PC-9 (cell line): Measurements from ENCODE around the gene CAMTA1. TPM values are rescaled to one million over a fixed set of nuclear protein-coding genes. Genes with fewer than 3 reads are reported as not detected.

Source experiments
- BruUV-seq: library from RNA; stranded (reverse); fragments of 400-500 nt; replicated peaks from 2 replicates; lab custom pipeline; 2021; lab: Mats Ljungman, UMichigan
- CTCF ChIA-PET: fragments of 300-600 bp; sonication (Branson Sonifier 250); formaldehyde crosslinking; loops from one replicate; lab custom pipeline; 2022; ENCODE audit warnings: antibody characterized with exemption; lab: Charles Lee
- POLR2A ChIA-PET: fragments of 300-600 bp; sonication (Branson Sonifier 250); formaldehyde crosslinking; loops from one replicate; lab custom pipeline; 2022; ENCODE audit warnings: antibody characterized with exemption; ENCODE audit not compliant: unreplicated experiment; lab: Charles Lee
- DNase-seq, 2 experiments: peaks; one replicate each; pipeline versions ENCODE4 v3.0.0 to v3.0.0-alpha.2; 2015 to 2022; ENCODE audit warnings: mixed read lengths in 1 of 2
- H2AFZ ChIP-seq: fragments of 200-600 bp; sonication (generic); 2 replicates; pipeline ENCODE4 v1.8.1; 2017; ENCODE audit warnings: antibody characterized with exemption
- H3F3A ChIP-seq: fragments of 200-600 bp; sonication (generic); 2 replicates; pipeline ENCODE4 v1.8.1; 2017; ENCODE audit warnings: antibody characterized with exemption, mild to moderate bottlenecking, low read depth; ENCODE audit not compliant: insufficient read depth
- H3K27ac ChIP-seq: fragments of 200-600 bp; sonication (generic); 2 replicates; pipeline ENCODE4 v1.6.1; 2016; ENCODE audit warnings: mixed run types
- H3K27me3 ChIP-seq: fragments of 200-600 bp; sonication (generic); 2 replicates; pipeline ENCODE4 v1.6.1; 2016; ENCODE audit warnings: low read depth, mixed run types; ENCODE audit not compliant: insufficient read depth
- H3K36me3 ChIP-seq: fragments of 200-600 bp; sonication (generic); 2 replicates; pipeline ENCODE4 v1.6.1; 2016; ENCODE audit warnings: low read depth, mixed run types
- H3K4me1 ChIP-seq: fragments of 200-600 bp; sonication (generic); replicated peaks from 2 replicates; pipeline ENCODE4 v1.6.1; 2016; ENCODE audit warnings: mixed run types; ENCODE audit not compliant: insufficient read depth
- H3K4me2 ChIP-seq: fragments of 200-600 bp; sonication (generic); 2 replicates; pipeline ENCODE4 v1.6.1; 2017; ENCODE audit warnings: mixed run types
- H3K4me3 ChIP-seq: fragments of 200-600 bp; sonication (generic); 2 replicates; pipeline ENCODE4 v1.6.1; 2016; ENCODE audit warnings: mixed run types
- H3K79me2 ChIP-seq: fragments of 200-600 bp; sonication (generic); 2 replicates; pipeline ENCODE4 v1.6.1; 2017; ENCODE audit warnings: low read depth, mixed run types
- H3K9me2 ChIP-seq: fragments of 200-600 bp; sonication (generic); 2 replicates; pipeline ENCODE4 v1.8.1; 2017; ENCODE audit warnings: mild to moderate bottlenecking; ENCODE audit not compliant: insufficient read depth
- H3K9me3 ChIP-seq: fragments of 200-600 bp; sonication (generic); 2 replicates; pipeline ENCODE4 v1.8.1; 2016; ENCODE audit warnings: low read depth; ENCODE audit not compliant: insufficient read depth
- H4K20me1 ChIP-seq: fragments of 200-600 bp; sonication (generic); 2 replicates; pipeline ENCODE4 v1.8.1; 2017; ENCODE audit not compliant: insufficient read depth
- CTCF ChIP-seq: fragments of 200-600 bp; sonication (generic); conservative IDR thresholded peaks from 2 replicates; pipeline ENCODE4 v1.6.1; 2017; ENCODE audit warnings: mixed run types, antibody characterized with exemption, mild to moderate bottlenecking, moderate library complexity
- EZH2 ChIP-seq: fragments of 200-600 bp; sonication (generic); IDR thresholded peaks from 2 replicates; pipeline ENCODE4 v1.8.0; 2017; ENCODE audit warnings: antibody characterized with exemption, low read depth
- intact Hi-C: fragments of 100-400 bp; cut with micrococcal nuclease; formaldehyde crosslinking; loops from one replicate; pipeline ENCODE4 v1.10.0; 2022; ENCODE audit not compliant: unreplicated experiment
- total RNA-seq: library from RNA; stranded (reverse); gene quantifications from 2 replicates; pipeline ENCODE4 v1.2.3, GENCODE V29; 2021

The CAMTA1 gene
- total RNA-seq, 1 experiment from 2014 or later = 72.3 TPM

GRCh38 chr1:6989212-6990159 is 204.2 kb downstream of the CAMTA1 start:
- CTCF ChIA-PET = no interaction called here
- H3K4me2 ChIP-seq = no peak overlapping the region

GRCh38 chr1:6991266-6991665 is 206.0 kb downstream of the CAMTA1 start:
- Histone ChIP-seq H3K4me2 (no peak overlapping the region), H3F3A (no peaks in the 10 kb centered on the region), H3K4me3 (no peak overlapping the region), H3K9me3 (no peaks in the 10 kb centered on the region), H3K4me1 (no peaks in the 10 kb centered on the region), H3K79me2 (no peaks in the 10 kb centered on the region), H3K9me2 (no peaks in the 10 kb centered on the region), H4K20me1 (no peaks in the 10 kb centered on the region), H3K27me3 (peaks cover 56% of the 10 kb centered on the region), H3K27ac (no peak overlapping the region), H2AFZ (no peak overlapping the region), H3K36me3 (no peaks in the 10 kb centered on the region)
- no peak for TF ChIP-seq CTCF
- no peak for TF ChIP-seq EZH2
- DNase-seq = no peak
- POLR2A ChIA-PET = no interaction called here
- BruUV-seq = no TSS peak
- CTCF ChIA-PET = no interaction called here
- intact Hi-C loops = no loop called here

More at GRCh38 chr1:6989212-6990159, 204.2 kb downstream of the CAMTA1 start:
- no peaks in the 10 kb centered on the region for H3K79me2 ChIP-seq
- no peak overlapping the region for H3K27ac ChIP-seq
- POLR2A ChIA-PET = no interaction called here
- no peak overlapping the region for H3K4me3 ChIP-seq
- no TSS peak for BruUV-seq
- H3K36me3 ChIP-seq = no peaks in the 10 kb centered on the region
- H3K4me1 ChIP-seq = no peaks in the 10 kb centered on the region
- DNase-seq = no peak
- H3K27me3 ChIP-seq = peaks cover 60% of the 10 kb centered on the region
- H4K20me1 ChIP-seq = no peaks in the 10 kb centered on the region
- no peaks in the 10 kb centered on the region for H3F3A ChIP-seq
- no peak overlapping the region for H2AFZ ChIP-seq
- no peaks in the 10 kb centered on the region for H3K9me2 ChIP-seq
- H3K9me3 ChIP-seq = no peaks in the 10 kb centered on the region
- TF ChIP-seq CTCF = no peak
- TF ChIP-seq EZH2 = no peak
- intact Hi-C loops = no loop called here

GRCh38 chr1:6995789-6996188 is 210.5 kb downstream of the CAMTA1 start:
- H3K27me3 ChIP-seq = peaks cover 36% of the 10 kb centered on the region
- no peaks in the 10 kb centered on the region for H4K20me1 ChIP-seq
- no peaks in the 10 kb centered on the region for H3K4me1 ChIP-seq
- no peaks in the 10 kb centered on the region for H3F3A ChIP-seq
- H3K9me2 ChIP-seq = no peaks in the 10 kb centered on the region
- no TSS peak for BruUV-seq
- ChIA-PET POLR2A (no interaction called here), CTCF (no interaction called here)
- no peak for DNase-seq
- no peak overlapping the region for H3K4me2 ChIP-seq
- H3K9me3 ChIP-seq = no peaks in the 10 kb centered on the region
- H3K4me3 ChIP-seq = no peak overlapping the region
- H3K27ac ChIP-seq = no peak overlapping the region
- no peaks in the 10 kb centered on the region for H3K36me3 ChIP-seq
- no peak overlapping the region for H2AFZ ChIP-seq
- no peaks in the 10 kb centered on the region for H3K79me2 ChIP-seq
- TF ChIP-seq CTCF (no peak), EZH2 (no peak)
- intact Hi-C loops = no loop called here
